SK-N-SH treated with all-trans-retinoic acid at 6 μM for 48 hours (cell line): ENCODE measurements around the gene AP2A2.

ENCODE experiments used
- ATAC-seq: fragments of 200-7000 bp; cut with Tn5 transposase; 3 replicates; pipeline ENCODE4 v1.9.1; 2020; ENCODE audit warnings: mild to moderate bottlenecking, moderate library complexity
- ARNTL ChIP-seq: fragments of 450-650 bp; formaldehyde crosslinking; IDR thresholded peaks from 2 replicates; pipeline ENCODE4 v1.5.0; 2020; ENCODE audit warnings: low read depth, mild to moderate bottlenecking, moderate library complexity, borderline replicate concordance
- BACH2 ChIP-seq: fragments of 250-450 bp; sonication (Bioruptor Pico); IDR thresholded peaks from 2 replicates; pipeline ENCODE4 v1.9.0; 2021; ENCODE audit warnings: mild to moderate bottlenecking, borderline replicate concordance
- CSDC2 ChIP-seq: fragments of 250-450 bp; sonication (Bioruptor Pico); IDR thresholded peaks from 2 replicates; pipeline ENCODE4 v1.5.0; 2020; ENCODE audit warnings: mild to moderate bottlenecking, moderate library complexity
- ESRRG ChIP-seq: fragments of 250-450 bp; sonication (Bioruptor Pico); IDR thresholded peaks from 2 replicates; pipeline ENCODE4 v1.6.1; 2021; ENCODE audit warnings: mild to moderate bottlenecking
- GLIS3 ChIP-seq: fragments of 250-450 bp; sonication (Bioruptor Pico); IDR thresholded peaks from 2 replicates; pipeline ENCODE4 v1.5.0; 2020; ENCODE audit warnings: mild to moderate bottlenecking, moderate library complexity
- ISL1 ChIP-seq: fragments of 250-450 bp; sonication (Bioruptor Pico); IDR thresholded peaks from 2 replicates; pipeline ENCODE4 v2.1.2; 2022; ENCODE audit warnings: mild to moderate bottlenecking, moderate library complexity
- OSR1 ChIP-seq: fragments of 250-450 bp; sonication (Bioruptor Pico); IDR thresholded peaks from 2 replicates; pipeline ENCODE4 v1.8.0; 2022; ENCODE audit warnings: moderate library complexity, mild to moderate bottlenecking, inconsistent platforms
- POU6F1 ChIP-seq: fragments of 250-450 bp; sonication (Bioruptor Pico); IDR thresholded peaks from 2 replicates; pipeline ENCODE4 v1.8.0; 2021; ENCODE audit warnings: low read depth, mild to moderate bottlenecking, moderate library complexity, borderline replicate concordance
- PPARA ChIP-seq: fragments of 250-450 bp; sonication (Bioruptor Pico); IDR thresholded peaks from 2 replicates; pipeline ENCODE4 v1.5.0; 2020; ENCODE audit warnings: mild to moderate bottlenecking, borderline replicate concordance
- SNAI2 ChIP-seq: fragments of 250-450 bp; sonication (Bioruptor Pico); IDR thresholded peaks from 2 replicates; pipeline ENCODE4 v1.5.0; 2020; ENCODE audit warnings: mild to moderate bottlenecking, moderate library complexity
- TCF4 ChIP-seq: fragments of 250-450 bp; sonication (Bioruptor Pico); IDR thresholded peaks from 2 replicates; pipeline ENCODE4 v1.8.0; 2021; ENCODE audit warnings: mild to moderate bottlenecking, moderate library complexity, borderline replicate concordance
- ZC3H10 ChIP-seq: fragments of 250-450 bp; sonication (Bioruptor Pico); IDR thresholded peaks from 2 replicates; pipeline ENCODE4 v1.5.1; 2021; ENCODE audit warnings: mild to moderate bottlenecking, moderate library complexity
- ZFP3 ChIP-seq: fragments of 250-450 bp; sonication (Bioruptor Pico); IDR thresholded peaks from 2 replicates; pipeline ENCODE4 v1.5.0; 2020; ENCODE audit warnings: mild to moderate bottlenecking, moderate library complexity
- ZFP30 ChIP-seq: fragments of 450-650 bp; formaldehyde crosslinking; IDR thresholded peaks from 2 replicates; pipeline ENCODE4 v1.5.0; 2022; ENCODE audit warnings: mild to moderate bottlenecking, moderate library complexity
- ZNF565 ChIP-seq: fragments of 450-650 bp; formaldehyde crosslinking; conservative IDR thresholded peaks from 2 replicates; pipeline ENCODE4 v1.5.0; 2020; ENCODE audit warnings: low read depth, mild to moderate bottlenecking, moderate library complexity
- ZNF70 ChIP-seq: fragments of 450-650 bp; formaldehyde crosslinking; IDR thresholded peaks from 2 replicates; pipeline ENCODE4 v1.5.0; 2020; ENCODE audit warnings: mild to moderate bottlenecking, moderate library complexity
- ZNF8 ChIP-seq: fragments of 450-650 bp; formaldehyde crosslinking; IDR thresholded peaks from 2 replicates; pipeline ENCODE4 v1.5.0; 2020; ENCODE audit warnings: mild to moderate bottlenecking, moderate library complexity
- TF ChIP-seq, protein P1 (sequence below): fragments of 250-450 bp; sonication (Bioruptor Pico); IDR thresholded peaks from 2 replicates; pipeline ENCODE4 v1.5.1; 2021; ENCODE audit warnings: mild to moderate bottlenecking, moderate library complexity
- TF ChIP-seq, protein P2 (sequence below): fragments of 250-450 bp; sonication (Bioruptor Pico); IDR thresholded peaks from 2 replicates; pipeline ENCODE4 v1.5.1; 2020; ENCODE audit warnings: low read depth, mild to moderate bottlenecking, moderate library complexity
- TF ChIP-seq, protein P3 (sequence below): fragments of 250-450 bp; sonication (Bioruptor Pico); IDR thresholded peaks from 2 replicates; pipeline ENCODE4 v1.8.0; 2020; ENCODE audit warnings: mild to moderate bottlenecking, moderate library complexity, borderline replicate concordance
- TF ChIP-seq, protein P4 (sequence below): fragments of 250-450 bp; sonication (Bioruptor Pico); IDR thresholded peaks from 2 replicates; pipeline ENCODE4 v1.5.0; 2020; ENCODE audit warnings: mild to moderate bottlenecking, moderate library complexity

The AP2A2 gene

GRCh38 chr11:986270-986951 is 60.7 kb downstream of the AP2A2 start:
- no peak for ATAC-seq
- no peak for TF ChIP-seq ZNF8 (CRISPR knock-in tag)
- TF ChIP-seq SNAI2 (CRISPR knock-in tag), result no peak
- no peak for TF ChIP-seq ZNF565
- TF ChIP-seq CSDC2 (CRISPR knock-in tag), result no peak
- TF ChIP-seq ISL1 (CRISPR knock-in tag), result no peak
- TF ChIP-seq ARNTL, result no peak
- TF ChIP-seq ZFP3 (CRISPR knock-in tag), result no peak
- TF ChIP-seq, protein P1, sequence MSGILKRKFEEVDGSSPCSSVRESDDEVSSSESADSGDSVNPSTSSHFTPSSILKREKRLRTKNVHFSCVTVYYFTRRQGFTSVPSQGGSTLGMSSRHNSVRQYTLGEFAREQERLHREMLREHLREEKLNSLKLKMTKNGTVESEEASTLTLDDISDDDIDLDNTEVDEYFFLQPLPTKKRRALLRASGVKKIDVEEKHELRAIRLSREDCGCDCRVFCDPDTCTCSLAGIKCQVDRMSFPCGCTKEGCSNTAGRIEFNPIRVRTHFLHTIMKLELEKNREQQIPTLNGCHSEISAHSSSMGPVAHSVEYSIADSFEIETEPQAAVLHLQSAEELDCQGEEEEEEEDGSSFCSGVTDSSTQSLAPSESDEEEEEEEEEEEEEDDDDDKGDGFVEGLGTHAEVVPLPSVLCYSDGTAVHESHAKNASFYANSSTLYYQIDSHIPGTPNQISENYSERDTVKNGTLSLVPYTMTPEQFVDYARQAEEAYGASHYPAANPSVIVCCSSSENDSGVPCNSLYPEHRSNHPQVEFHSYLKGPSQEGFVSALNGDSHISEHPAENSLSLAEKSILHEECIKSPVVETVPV (CRISPR knock-in tag), result no peak
- no peak for TF ChIP-seq ZFP30 (CRISPR knock-in tag)
- TF ChIP-seq, protein P2, sequence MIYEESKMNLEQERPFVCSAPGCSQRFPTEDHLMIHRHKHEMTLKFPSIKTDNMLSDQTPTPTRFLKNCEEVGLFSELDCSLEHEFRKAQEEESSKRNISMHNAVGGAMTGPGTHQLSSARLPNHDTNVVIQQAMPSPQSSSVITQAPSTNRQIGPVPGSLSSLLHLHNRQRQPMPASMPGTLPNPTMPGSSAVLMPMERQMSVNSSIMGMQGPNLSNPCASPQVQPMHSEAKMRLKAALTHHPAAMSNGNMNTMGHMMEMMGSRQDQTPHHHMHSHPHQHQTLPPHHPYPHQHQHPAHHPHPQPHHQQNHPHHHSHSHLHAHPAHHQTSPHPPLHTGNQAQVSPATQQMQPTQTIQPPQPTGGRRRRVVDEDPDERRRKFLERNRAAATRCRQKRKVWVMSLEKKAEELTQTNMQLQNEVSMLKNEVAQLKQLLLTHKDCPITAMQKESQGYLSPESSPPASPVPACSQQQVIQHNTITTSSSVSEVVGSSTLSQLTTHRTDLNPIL (CRISPR knock-in tag), result no peak

DNA sequence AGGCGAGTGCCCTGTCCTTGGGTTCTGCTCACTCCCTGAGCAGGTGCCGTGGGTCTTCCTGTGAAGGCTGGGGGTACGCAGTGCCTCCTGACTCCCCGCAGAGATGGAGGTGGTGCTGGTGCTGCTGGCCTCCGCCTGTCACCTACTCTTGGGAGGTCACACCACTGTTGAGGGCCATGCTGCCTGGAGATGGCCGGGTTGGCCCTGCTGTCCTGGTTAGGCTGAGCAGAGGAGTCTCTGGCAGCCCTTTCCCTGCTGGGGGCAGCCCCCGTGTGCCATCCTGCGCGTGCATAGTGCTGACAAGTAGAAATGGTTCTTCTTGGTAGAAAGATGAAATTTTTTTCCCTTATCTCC is 61.3 kb downstream of the AP2A2 start:
- no peak for ATAC-seq
- TF ChIP-seq SNAI2 (CRISPR knock-in tag) (no peak), ZNF565 (no peak)
- TF ChIP-seq, all 23 proteins: peak for 0

GRCh38 chr11:987671-988070 is 62.0 kb downstream of the AP2A2 start:
- TF ChIP-seq ZC3H10 (CRISPR knock-in tag) (no peak), PPARA (CRISPR knock-in tag) (no peak), ZNF565 (no peak), ZFP3 (CRISPR knock-in tag) (no peak), BACH2 (CRISPR knock-in tag) (no peak), ZNF70 (CRISPR knock-in tag) (no peak), ESRRG (CRISPR knock-in tag) (no peak), TCF4 (no peak), ISL1 (CRISPR knock-in tag) (no peak), GLIS3 (CRISPR knock-in tag) (no peak)
- TF ChIP-seq, protein P3, sequence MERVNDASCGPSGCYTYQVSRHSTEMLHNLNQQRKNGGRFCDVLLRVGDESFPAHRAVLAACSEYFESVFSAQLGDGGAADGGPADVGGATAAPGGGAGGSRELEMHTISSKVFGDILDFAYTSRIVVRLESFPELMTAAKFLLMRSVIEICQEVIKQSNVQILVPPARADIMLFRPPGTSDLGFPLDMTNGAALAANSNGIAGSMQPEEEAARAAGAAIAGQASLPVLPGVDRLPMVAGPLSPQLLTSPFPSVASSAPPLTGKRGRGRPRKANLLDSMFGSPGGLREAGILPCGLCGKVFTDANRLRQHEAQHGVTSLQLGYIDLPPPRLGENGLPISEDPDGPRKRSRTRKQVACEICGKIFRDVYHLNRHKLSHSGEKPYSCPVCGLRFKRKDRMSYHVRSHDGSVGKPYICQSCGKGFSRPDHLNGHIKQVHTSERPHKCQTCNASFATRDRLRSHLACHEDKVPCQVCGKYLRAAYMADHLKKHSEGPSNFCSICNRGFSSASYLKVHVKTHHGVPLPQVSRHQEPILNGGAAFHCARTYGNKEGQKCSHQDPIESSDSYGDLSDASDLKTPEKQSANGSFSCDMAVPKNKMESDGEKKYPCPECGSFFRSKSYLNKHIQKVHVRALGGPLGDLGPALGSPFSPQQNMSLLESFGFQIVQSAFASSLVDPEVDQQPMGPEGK (CRISPR knock-in tag), result no peak
- TF ChIP-seq, protein P4, sequence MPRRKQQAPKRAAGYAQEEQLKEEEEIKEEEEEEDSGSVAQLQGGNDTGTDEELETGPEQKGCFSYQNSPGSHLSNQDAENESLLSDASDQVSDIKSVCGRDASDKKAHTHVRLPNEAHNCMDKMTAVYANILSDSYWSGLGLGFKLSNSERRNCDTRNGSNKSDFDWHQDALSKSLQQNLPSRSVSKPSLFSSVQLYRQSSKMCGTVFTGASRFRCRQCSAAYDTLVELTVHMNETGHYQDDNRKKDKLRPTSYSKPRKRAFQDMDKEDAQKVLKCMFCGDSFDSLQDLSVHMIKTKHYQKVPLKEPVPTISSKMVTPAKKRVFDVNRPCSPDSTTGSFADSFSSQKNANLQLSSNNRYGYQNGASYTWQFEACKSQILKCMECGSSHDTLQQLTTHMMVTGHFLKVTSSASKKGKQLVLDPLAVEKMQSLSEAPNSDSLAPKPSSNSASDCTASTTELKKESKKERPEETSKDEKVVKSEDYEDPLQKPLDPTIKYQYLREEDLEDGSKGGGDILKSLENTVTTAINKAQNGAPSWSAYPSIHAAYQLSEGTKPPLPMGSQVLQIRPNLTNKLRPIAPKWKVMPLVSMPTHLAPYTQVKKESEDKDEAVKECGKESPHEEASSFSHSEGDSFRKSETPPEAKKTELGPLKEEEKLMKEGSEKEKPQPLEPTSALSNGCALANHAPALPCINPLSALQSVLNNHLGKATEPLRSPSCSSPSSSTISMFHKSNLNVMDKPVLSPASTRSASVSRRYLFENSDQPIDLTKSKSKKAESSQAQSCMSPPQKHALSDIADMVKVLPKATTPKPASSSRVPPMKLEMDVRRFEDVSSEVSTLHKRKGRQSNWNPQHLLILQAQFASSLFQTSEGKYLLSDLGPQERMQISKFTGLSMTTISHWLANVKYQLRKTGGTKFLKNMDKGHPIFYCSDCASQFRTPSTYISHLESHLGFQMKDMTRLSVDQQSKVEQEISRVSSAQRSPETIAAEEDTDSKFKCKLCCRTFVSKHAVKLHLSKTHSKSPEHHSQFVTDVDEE (CRISPR knock-in tag), result no peak
- no peak for ATAC-seq

DNA sequence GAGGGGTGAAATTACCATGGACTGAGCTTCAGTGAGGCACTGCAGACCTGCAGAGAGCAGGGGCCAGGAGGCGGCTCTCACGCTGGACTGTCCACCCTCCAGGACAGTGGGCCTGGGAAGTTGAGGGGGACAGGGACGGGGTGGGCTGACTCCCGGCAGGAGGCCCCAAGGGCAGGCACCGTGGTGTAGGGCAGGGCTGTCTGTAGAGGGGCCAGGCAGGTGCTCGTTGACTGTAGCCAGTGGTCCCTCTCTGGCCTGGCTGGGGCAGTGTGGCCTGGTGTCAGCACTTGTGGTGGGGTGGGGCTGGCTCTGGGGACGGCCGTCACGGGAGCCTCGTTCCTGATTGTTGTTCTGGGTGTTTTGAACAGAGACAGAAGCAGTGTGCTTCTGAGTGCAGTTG is 64.4 kb downstream of the AP2A2 start:
- TF ChIP-seq SNAI2 (CRISPR knock-in tag) (no peak), OSR1 (CRISPR knock-in tag) (no peak), POU6F1 (CRISPR knock-in tag) (no peak), ZFP30 (CRISPR knock-in tag) (no peak)
- TF ChIP-seq, protein P2 (CRISPR knock-in tag), result no peak
- TF ChIP-seq, protein P3 (CRISPR knock-in tag), result no peak
- ATAC-seq, result no peak
